ENCODE measurements around the gene UBL3. TPM values are rescaled to one million over a fixed set of nuclear protein-coding genes. Genes with fewer than 3 reads are reported as not detected.

UBL3 gene
- total RNA-seq, 2 experiments from 2014 or later: 39.5 to 41.9 TPM

GRCh38 chr13:29774830-29775229 lies 75.6 kb downstream of the UBL3 start:
- POLR2A ChIA-PET: interaction anchor here (1.5 kb wide), 1 partner anchor 340 kb away, joined by 3 read pairs; no protein-coding TSS in a partner anchor

GRCh38 chr13:29771247-29771646 lies 79.2 kb downstream of the UBL3 start:
- Histone ChIP-seq H3K36me3 (ENCODE audit: insufficient read depth, low read length) (peaks cover 26% of the 10 kb centered on the region), H3K27ac (ENCODE audit: low read depth in 1 of 2, low read length in 2 of 2) (no peak overlapping the region), H3K4me3 (ENCODE audit: low read length) (no peak overlapping the region), H3K9me3 (ENCODE audit: control insufficient read depth in 1 of 2, insufficient read depth in 1 of 2, low read length in 2 of 2) (no peaks in the 10 kb centered on the region), H3K4me1 (ENCODE audit: insufficient read depth, low read length) (no peaks in the 10 kb centered on the region), H3K27me3 (ENCODE audit: control insufficient read depth in 1 of 2, insufficient read depth in 2 of 2, low read length in 2 of 2) (no peaks in the 10 kb centered on the region)
- intact Hi-C loops (cut with DNase I, micrococcal nuclease): loop anchor here (1.0 to 10.0 kb wide), 7 partner anchors 76 to 1034 kb away; no protein-coding TSS in a partner anchor
- H3K27me3 Mint-ChIP-seq: no peaks in the 10 kb centered on the region
- peaks cover 42% of the 10 kb centered on the region for H3K36me3 Mint-ChIP-seq (ENCODE audit: low read depth)
- peaks cover 8% of the 10 kb centered on the region for H3K4me1 Mint-ChIP-seq (ENCODE audit: low read depth)
- no peak overlapping the region for H3K4me3 Mint-ChIP-seq
- H3K27ac Mint-ChIP-seq: no peak overlapping the region
- ChIA-PET CTCF (interaction anchor here (0.8 to 5.6 kb wide), 6 partner anchors 14 to 361 kb away, joined by 3 to 100 read pairs (median 4); no protein-coding TSS in a partner anchor), POLR2A (interaction anchor here (1.0 to 4.0 kb wide), 11 partner anchors 8 to 846 kb away, joined by 3 to 31 read pairs (median 4); partner anchors contain the start of genes UBL3 and USPL1)
- ATAC-seq (ENCODE audit: poor library complexity) (peak; percentile 75), DNase-seq (peak in 3 of 14 experiments; percentile 64 to 69 (median 67))
- no peaks in the 10 kb centered on the region for H3K9me3 Mint-ChIP-seq
- peak; percentile 78 for TF ChIP-seq CTCF (IDR thresholded peaks at IDR 0.05)

More at GRCh38 chr13:29774830-29775229, 75.6 kb downstream of the UBL3 start:
- Mint-ChIP-seq H3K4me3 (no peak overlapping the region), H3K27ac (peak overlapping the region; percentile 0), H3K36me3 (ENCODE audit: low read depth) (peaks cover 16% of the 10 kb centered on the region), H3K4me1 (ENCODE audit: low read depth) (peaks cover 18% of the 10 kb centered on the region), H3K27me3 (no peaks in the 10 kb centered on the region), H3K9me3 (no peaks in the 10 kb centered on the region)
- CTCF ChIA-PET: interaction anchor here (6.0 kb wide), 1 partner anchor 339 kb away, joined by 32 read pairs; no protein-coding TSS in a partner anchor
- DNase-seq (no peak), ATAC-seq (ENCODE audit: poor library complexity) (no peak)
- Histone ChIP-seq H3K4me1 (ENCODE audit: insufficient read depth, low read length) (peaks cover 2% of the 10 kb centered on the region), H3K36me3 (ENCODE audit: insufficient read depth, low read length) (peaks cover 15% of the 10 kb centered on the region), H3K27me3 (ENCODE audit: control insufficient read depth in 1 of 2, insufficient read depth in 2 of 2, low read length in 2 of 2) (no peaks in the 10 kb centered on the region), H3K9me3 (ENCODE audit: control insufficient read depth in 1 of 2, insufficient read depth in 1 of 2, low read length in 2 of 2) (no peaks in the 10 kb centered on the region), H3K4me3 (ENCODE audit: low read length) (no peak overlapping the region), H3K27ac (ENCODE audit: low read depth in 1 of 2, low read length in 2 of 2) (no peak overlapping the region)
- TF ChIP-seq CTCF (IDR thresholded peaks at IDR 0.05): no peak
- intact Hi-C loops (cut with DNase I, micrococcal nuclease): loop anchor here (5.0 to 10.0 kb wide), 5 partner anchors 72 to 1030 kb away; no protein-coding TSS in a partner anchor

GRCh38 chr13:29767006-29767405 lies 83.4 kb downstream of the UBL3 start:
- ATAC-seq (ENCODE audit: poor library complexity) (no peak), DNase-seq (no peak)
- no peaks in the 10 kb centered on the region for H3K27me3 Mint-ChIP-seq
- no peaks in the 10 kb centered on the region for H3K9me3 Mint-ChIP-seq
- no peak for TF ChIP-seq CTCF (IDR thresholded peaks at IDR 0.05)
- POLR2A ChIA-PET: no interaction called here
- no peak overlapping the region for H3K4me3 Mint-ChIP-seq
- no peaks in the 10 kb centered on the region for H3K9me3 ChIP-seq (ENCODE audit: control insufficient read depth in 1 of 2, insufficient read depth in 1 of 2, low read length in 2 of 2)
- no peak overlapping the region for H3K27ac Mint-ChIP-seq
- peaks cover 6% of the 10 kb centered on the region for H3K4me1 ChIP-seq (ENCODE audit: insufficient read depth, low read length)
- intact Hi-C loops (cut with DNase I, micrococcal nuclease): loop anchor here in 1 of 2 experiments (10.0 kb wide), 1 partner anchor 688 kb away; no protein-coding TSS in a partner anchor
- peaks cover 28% of the 10 kb centered on the region for H3K4me1 Mint-ChIP-seq (ENCODE audit: low read depth)
- H3K36me3 ChIP-seq (ENCODE audit: insufficient read depth, low read length): peaks cover 22% of the 10 kb centered on the region
- H3K4me3 ChIP-seq (ENCODE audit: low read length): no peak overlapping the region
- H3K36me3 Mint-ChIP-seq (ENCODE audit: low read depth): peaks cover 56% of the 10 kb centered on the region
- CTCF ChIA-PET: no interaction called here
- H3K27me3 ChIP-seq (ENCODE audit: control insufficient read depth in 1 of 2, insufficient read depth in 2 of 2, low read length in 2 of 2): no peaks in the 10 kb centered on the region
- no peak overlapping the region for H3K27ac ChIP-seq (ENCODE audit: low read depth in 1 of 2, low read length in 2 of 2)

All from CD4-positive, alpha-beta T cell (primary cell).